GM10266 (cell line): Measurements from ENCODE around the gene NSF.

ENCODE experiments used
- DNase-seq: peaks from one replicate; pipeline ENCODE4 v3.0.0; 2012; ENCODE audit errors: extremely low spot score
- TF ChIP-seq, protein P1 (sequence below): IDR thresholded peaks from 2 replicates; pipeline ENCODE4 v1.5.1; 2012; ENCODE audit warnings: mild to moderate bottlenecking, low read depth; ENCODE audit not compliant: control insufficient read depth, insufficient read depth; ENCODE audit errors: missing control alignments

The NSF gene

DNA sequence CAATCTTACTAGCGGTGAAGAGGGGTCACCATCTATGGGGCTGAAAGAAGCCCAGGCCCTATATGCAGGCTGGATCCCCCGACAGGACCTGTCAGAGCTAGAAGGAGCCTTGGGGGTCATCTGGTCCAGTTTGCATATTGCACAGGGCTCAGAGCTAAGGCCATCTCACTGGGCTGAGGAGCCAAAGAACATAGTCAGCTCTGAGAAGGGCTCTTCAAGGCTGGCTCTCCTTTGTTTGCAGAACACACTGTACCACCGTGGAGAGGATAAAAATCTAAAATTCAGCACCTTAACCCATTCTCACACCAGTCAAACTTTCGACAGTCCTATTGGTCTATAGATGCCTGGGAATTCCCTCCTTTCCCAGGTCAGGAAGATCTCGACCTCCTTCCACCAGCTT lies 203.8 kb downstream of the NSF start:
- TF ChIP-seq, protein P1, sequence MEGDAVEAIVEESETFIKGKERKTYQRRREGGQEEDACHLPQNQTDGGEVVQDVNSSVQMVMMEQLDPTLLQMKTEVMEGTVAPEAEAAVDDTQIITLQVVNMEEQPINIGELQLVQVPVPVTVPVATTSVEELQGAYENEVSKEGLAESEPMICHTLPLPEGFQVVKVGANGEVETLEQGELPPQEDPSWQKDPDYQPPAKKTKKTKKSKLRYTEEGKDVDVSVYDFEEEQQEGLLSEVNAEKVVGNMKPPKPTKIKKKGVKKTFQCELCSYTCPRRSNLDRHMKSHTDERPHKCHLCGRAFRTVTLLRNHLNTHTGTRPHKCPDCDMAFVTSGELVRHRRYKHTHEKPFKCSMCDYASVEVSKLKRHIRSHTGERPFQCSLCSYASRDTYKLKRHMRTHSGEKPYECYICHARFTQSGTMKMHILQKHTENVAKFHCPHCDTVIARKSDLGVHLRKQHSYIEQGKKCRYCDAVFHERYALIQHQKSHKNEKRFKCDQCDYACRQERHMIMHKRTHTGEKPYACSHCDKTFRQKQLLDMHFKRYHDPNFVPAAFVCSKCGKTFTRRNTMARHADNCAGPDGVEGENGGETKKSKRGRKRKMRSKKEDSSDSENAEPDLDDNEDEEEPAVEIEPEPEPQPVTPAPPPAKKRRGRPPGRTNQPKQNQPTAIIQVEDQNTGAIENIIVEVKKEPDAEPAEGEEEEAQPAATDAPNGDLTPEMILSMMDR: no peak
- DNase-seq: no peak

DNA sequence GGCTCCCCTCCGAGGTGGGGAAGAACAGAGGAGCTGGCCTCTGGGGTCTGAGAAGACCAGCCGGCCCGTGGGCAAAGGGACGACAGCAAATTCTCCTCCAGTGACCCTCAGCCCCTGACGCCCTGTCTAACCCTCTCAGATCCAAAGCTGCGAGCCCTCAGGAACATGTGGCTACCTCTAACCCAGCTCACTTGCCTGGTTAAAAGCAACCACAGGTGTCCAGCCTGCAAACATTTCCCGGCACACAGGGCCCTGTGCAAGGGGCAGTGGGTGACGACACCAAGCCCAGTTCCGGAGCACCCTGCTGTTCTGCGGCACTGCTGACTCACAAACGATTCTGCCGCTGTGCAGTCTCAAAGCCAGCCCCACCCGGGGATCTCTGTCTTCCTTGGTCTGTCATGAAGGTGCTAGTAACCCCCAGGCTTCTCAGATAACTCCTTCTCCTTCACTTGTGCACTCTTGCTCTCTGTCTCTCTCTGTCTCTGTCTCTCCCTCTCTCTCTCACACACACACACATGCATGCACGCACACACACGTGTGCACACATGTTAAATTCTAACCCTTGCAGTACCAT lies 205.0 kb downstream of the NSF start:
- DNase-seq: no peak
- TF ChIP-seq, protein P1: no peak

GRCh38 chr17:46796084-46796483 lies 205.6 kb downstream of the NSF start:
- no peak for DNase-seq
- TF ChIP-seq, protein P1: no peak

- no peak for DNase-seq
- TF ChIP-seq, protein P1: no peak
These were observed 206.1 kb downstream of the NSF start for GRCh38 chr17:46796524-46796923.

- DNase-seq: no peak
- TF ChIP-seq, protein P1: no peak
These were observed 206.6 kb downstream of the NSF start for GRCh38 chr17:46796956-46797530.

DNA sequence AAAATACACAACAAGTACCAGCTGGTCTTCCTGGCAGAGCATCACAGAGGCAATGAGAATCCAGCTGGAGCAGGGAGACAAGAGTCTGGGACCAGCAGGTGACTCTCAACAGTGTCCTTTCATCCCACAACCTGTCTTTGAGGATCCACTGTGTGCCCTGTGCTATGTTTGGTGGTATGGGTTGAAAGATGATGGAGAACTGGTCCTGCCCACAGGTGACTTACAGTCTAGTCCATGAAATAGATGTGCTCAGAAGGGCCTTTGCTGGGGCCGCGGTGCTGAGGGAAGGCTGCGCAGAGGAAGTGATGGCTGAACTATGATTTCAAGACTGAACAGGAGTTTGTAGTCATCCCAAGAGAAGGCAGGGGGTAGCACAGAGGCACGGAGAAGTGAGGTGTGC lies 210.1 kb downstream of the NSF start:
- TF ChIP-seq, protein P1: no peak
- DNase-seq: no peak

DNA sequence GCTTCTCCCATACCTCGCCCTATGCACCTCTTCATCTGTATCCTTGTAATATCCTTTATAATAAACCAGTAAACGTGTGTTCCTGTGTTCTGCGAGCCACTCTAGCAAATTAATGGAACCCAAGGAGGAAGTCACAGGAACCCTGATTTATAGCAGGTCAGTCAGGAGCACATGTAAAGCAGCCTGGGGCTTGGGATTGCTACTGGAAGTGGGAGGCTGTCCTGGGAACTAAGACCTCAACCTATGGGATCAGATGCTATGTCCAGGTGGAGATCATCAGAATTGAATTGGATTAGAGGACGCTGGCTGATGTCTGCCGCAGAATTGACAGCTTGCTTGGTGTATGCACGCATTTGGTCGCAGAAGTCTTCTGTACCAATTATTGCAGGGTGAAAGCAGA lies 212.3 kb downstream of the NSF start:
- TF ChIP-seq, protein P1: no peak
- no peak for DNase-seq
